ENCODE measurements around the gene LRTM1. TPM values are rescaled to one million over a fixed set of nuclear protein-coding genes. Genes with fewer than 3 reads are reported as not detected.

Gene LRTM1
- total RNA-seq, 2 donors from 2014 or later: not detected

GRCh38 chr3:54900838-54901591, 26.8 kb downstream of the LRTM1 start:
- H3K27me3 Mint-ChIP-seq: no peaks in the 10 kb centered on the region

GRCh38 chr3:54899273-54899672, 28.6 kb downstream of the LRTM1 start:
- Mint-ChIP-seq H3K27me3 (no peaks in the 10 kb centered on the region), H3K4me3 (no peak overlapping the region), H3K4me1 (no peaks in the 10 kb centered on the region), H3K27ac (no peak overlapping the region), H3K36me3 (ENCODE audit: low read depth) (no peaks in the 10 kb centered on the region)
- ATAC-seq (no peak), DNase-seq (no peak)
- no peaks in the 10 kb centered on the region for H3K9me3 ChIP-seq (ENCODE audit: control insufficient read depth, low read length, poor library complexity, severe bottlenecking)

More at GRCh38 chr3:54900838-54901591, 26.8 kb downstream of the LRTM1 start:
- Mint-ChIP-seq H3K36me3 (ENCODE audit: low read depth) (no peaks in the 10 kb centered on the region), H3K4me1 (no peaks in the 10 kb centered on the region), H3K4me3 (no peak overlapping the region), H3K27ac (no peak overlapping the region)
- ATAC-seq (no peak), DNase-seq (no peak)
- no peaks in the 10 kb centered on the region for H3K9me3 ChIP-seq (ENCODE audit: control insufficient read depth, low read length, poor library complexity, severe bottlenecking)

GRCh38 chr3:54897028-54897711, 30.7 kb downstream of the LRTM1 start:
- H3K4me3 Mint-ChIP-seq: no peak overlapping the region
- no peak overlapping the region for H3K27ac Mint-ChIP-seq
- DNase-seq (no peak), ATAC-seq (no peak)
- no peaks in the 10 kb centered on the region for H3K4me1 Mint-ChIP-seq
- H3K27me3 Mint-ChIP-seq: no peaks in the 10 kb centered on the region
- no peaks in the 10 kb centered on the region for H3K36me3 Mint-ChIP-seq (ENCODE audit: low read depth)
- no peaks in the 10 kb centered on the region for H3K9me3 ChIP-seq (ENCODE audit: control insufficient read depth, low read length, poor library complexity, severe bottlenecking)

GRCh38 chr3:54895613-54896012, 32.2 kb downstream of the LRTM1 start:
- Mint-ChIP-seq H3K36me3 (ENCODE audit: low read depth) (no peaks in the 10 kb centered on the region), H3K27me3 (no peaks in the 10 kb centered on the region), H3K27ac (no peak overlapping the region), H3K4me3 (no peak overlapping the region), H3K4me1 (no peaks in the 10 kb centered on the region)
- no peak for ATAC-seq
- H3K9me3 ChIP-seq (ENCODE audit: control insufficient read depth, low read length, poor library complexity, severe bottlenecking): no peaks in the 10 kb centered on the region
- DNase-seq: no peak

GRCh38 chr3:54892168-54892567, 35.7 kb downstream of the LRTM1 start:
- DNase-seq (no peak), ATAC-seq (no peak)
- H3K36me3 Mint-ChIP-seq (ENCODE audit: low read depth): no peaks in the 10 kb centered on the region
- no peaks in the 10 kb centered on the region for H3K9me3 ChIP-seq (ENCODE audit: control insufficient read depth, low read length, poor library complexity, severe bottlenecking)
- H3K27me3 Mint-ChIP-seq: no peaks in the 10 kb centered on the region
- no peak overlapping the region for H3K27ac Mint-ChIP-seq
- H3K4me1 Mint-ChIP-seq: no peaks in the 10 kb centered on the region
- H3K4me3 Mint-ChIP-seq: no peak overlapping the region

- ATAC-seq: no peak
- Mint-ChIP-seq H3K27me3 (no peaks in the 10 kb centered on the region), H3K36me3 (ENCODE audit: low read depth) (no peaks in the 10 kb centered on the region), H3K4me3 (no peak overlapping the region), H3K4me1 (no peaks in the 10 kb centered on the region), H3K27ac (no peak overlapping the region)
- no peak for DNase-seq
- H3K9me3 ChIP-seq (ENCODE audit: control insufficient read depth, low read length, poor library complexity, severe bottlenecking): no peaks in the 10 kb centered on the region
Observed at GRCh38 chr3:54891540-54891897, 36.3 kb downstream of the LRTM1 start.

GRCh38 chr3:54889731-54890130, 38.1 kb downstream of the LRTM1 start:
- no peak for DNase-seq
- H3K27ac Mint-ChIP-seq: no peak overlapping the region
- no peaks in the 10 kb centered on the region for H3K36me3 Mint-ChIP-seq (ENCODE audit: low read depth)
- H3K4me3 Mint-ChIP-seq: no peak overlapping the region
- no peak for ATAC-seq
- H3K9me3 ChIP-seq (ENCODE audit: control insufficient read depth, low read length, poor library complexity, severe bottlenecking): no peaks in the 10 kb centered on the region
- H3K27me3 Mint-ChIP-seq: no peaks in the 10 kb centered on the region
- H3K4me1 Mint-ChIP-seq: no peaks in the 10 kb centered on the region

GRCh38 chr3:54888873-54889272, 39.0 kb downstream of the LRTM1 start:
- H3K4me3 Mint-ChIP-seq: no peak overlapping the region
- H3K27ac Mint-ChIP-seq: no peak overlapping the region
- H3K27me3 Mint-ChIP-seq: no peaks in the 10 kb centered on the region
- H3K9me3 ChIP-seq (ENCODE audit: control insufficient read depth, low read length, poor library complexity, severe bottlenecking): no peaks in the 10 kb centered on the region
- no peaks in the 10 kb centered on the region for H3K4me1 Mint-ChIP-seq
- no peaks in the 10 kb centered on the region for H3K36me3 Mint-ChIP-seq (ENCODE audit: low read depth)
- ATAC-seq (no peak), DNase-seq (no peak)

GRCh38 chr3:54888162-54888561, 39.7 kb downstream of the LRTM1 start:
- Mint-ChIP-seq H3K36me3 (ENCODE audit: low read depth) (no peaks in the 10 kb centered on the region), H3K27me3 (no peaks in the 10 kb centered on the region), H3K4me3 (no peak overlapping the region), H3K27ac (no peak overlapping the region), H3K4me1 (no peaks in the 10 kb centered on the region)
- no peak for ATAC-seq
- DNase-seq: no peak
- no peaks in the 10 kb centered on the region for H3K9me3 ChIP-seq (ENCODE audit: control insufficient read depth, low read length, poor library complexity, severe bottlenecking)

- no peak overlapping the region for H3K27ac Mint-ChIP-seq
- no peaks in the 10 kb centered on the region for H3K4me1 Mint-ChIP-seq
- no peaks in the 10 kb centered on the region for H3K27me3 Mint-ChIP-seq
- H3K36me3 Mint-ChIP-seq (ENCODE audit: low read depth): no peaks in the 10 kb centered on the region
- ATAC-seq (no peak), DNase-seq (no peak)
- no peaks in the 10 kb centered on the region for H3K9me3 ChIP-seq (ENCODE audit: control insufficient read depth, low read length, poor library complexity, severe bottlenecking)
- H3K4me3 Mint-ChIP-seq: no peak overlapping the region
Observed at GRCh38 chr3:54882129-54882833, 45.6 kb downstream of the LRTM1 start.

- Mint-ChIP-seq H3K27me3 (no peaks in the 10 kb centered on the region), H3K27ac (no peak overlapping the region), H3K36me3 (ENCODE audit: low read depth) (no peaks in the 10 kb centered on the region), H3K4me3 (no peak overlapping the region), H3K4me1 (no peaks in the 10 kb centered on the region)
- ATAC-seq (no peak), DNase-seq (no peak)
- no peaks in the 10 kb centered on the region for H3K9me3 ChIP-seq (ENCODE audit: control insufficient read depth, low read length, poor library complexity, severe bottlenecking)
Observed at GRCh38 chr3:54878145-54878544, 49.7 kb downstream of the LRTM1 start.

GRCh38 chr3:54877730-54878129, 50.1 kb downstream of the LRTM1 start:
- H3K4me1 Mint-ChIP-seq: no peaks in the 10 kb centered on the region
- DNase-seq (no peak), ATAC-seq (no peak)
- no peak overlapping the region for H3K4me3 Mint-ChIP-seq
- no peaks in the 10 kb centered on the region for H3K36me3 Mint-ChIP-seq (ENCODE audit: low read depth)
- H3K9me3 ChIP-seq (ENCODE audit: control insufficient read depth, low read length, poor library complexity, severe bottlenecking): no peaks in the 10 kb centered on the region
- no peak overlapping the region for H3K27ac Mint-ChIP-seq
- H3K27me3 Mint-ChIP-seq: no peaks in the 10 kb centered on the region

GRCh38 chr3:54876694-54877093, 51.2 kb downstream of the LRTM1 start:
- no peaks in the 10 kb centered on the region for H3K36me3 Mint-ChIP-seq (ENCODE audit: low read depth)
- DNase-seq (no peak), ATAC-seq (no peak)
- no peak overlapping the region for H3K27ac Mint-ChIP-seq
- H3K4me1 Mint-ChIP-seq: no peaks in the 10 kb centered on the region
- H3K9me3 ChIP-seq (ENCODE audit: control insufficient read depth, low read length, poor library complexity, severe bottlenecking): no peaks in the 10 kb centered on the region
- no peaks in the 10 kb centered on the region for H3K27me3 Mint-ChIP-seq
- H3K4me3 Mint-ChIP-seq: no peak overlapping the region

Data from T-helper 17 cell (primary cell).